HL-60 (cell line): ENCODE results near the gene GSK3A.

Experiments
- DNase-seq, 2 experiments: peaks; one replicate each; pipeline ENCODE4 v3.0.0-alpha.2; 2010 to 2020; ENCODE audit warnings: low read depth in 1 of 2, low spot score in 1 of 2
- H3K27ac ChIP-seq: fragments of 250-450 bp; sonication (Bioruptor Pico); replicated peaks from 2 replicates; pipeline ENCODE4 v1.5.1; 2020; ENCODE audit warnings: mild to moderate bottlenecking, moderate library complexity
- H3K27me3 ChIP-seq: fragments of 250-450 bp; sonication (Bioruptor Pico); 2 replicates; pipeline ENCODE4 v1.5.1; 2021; ENCODE audit warnings: mild to moderate bottlenecking, moderate library complexity; ENCODE audit not compliant: insufficient read depth, poor library complexity, severe bottlenecking
- H3K4me3 ChIP-seq: replicated peaks from 2 replicates; pipeline ENCODE4 v1.5.1; 2011; ENCODE audit warnings: mild to moderate bottlenecking, control low read depth, low read length; ENCODE audit not compliant: insufficient read depth
- CTCF ChIP-seq: IDR thresholded peaks from one replicate; pipeline ENCODE4 v1.5.1; 2011; ENCODE audit warnings: low read length, control low read depth, inconsistent platforms; ENCODE audit not compliant: insufficient read depth
- GABPA ChIP-seq: IDR thresholded peaks from 2 replicates; pipeline ENCODE4 v1.6.1; 2012; ENCODE audit warnings: low read depth
- POLR2AphosphoS5 ChIP-seq: IDR thresholded peaks from 2 replicates; pipeline ENCODE4 v1.6.1; 2012; ENCODE audit warnings: low read depth
- REST ChIP-seq: IDR thresholded peaks from 2 replicates; pipeline ENCODE4 v1.6.1; 2012; ENCODE audit warnings: low read depth; ENCODE audit not compliant: insufficient replicate concordance
- SPI1 ChIP-seq: IDR thresholded peaks from 2 replicates; pipeline ENCODE4 v1.6.1; 2012; ENCODE audit warnings: low read depth, mild to moderate bottlenecking, borderline replicate concordance

GSK3A gene

GRCh38 chr19:42197375-42197817 is 45.0 kb downstream of the GSK3A start:
- DNase-seq = peak; percentile 81 to 88
- Histone ChIP-seq H3K27ac (peak overlapping the region; percentile 98), H3K4me3 (no peak overlapping the region), H3K27me3 (no peaks in the 10 kb centered on the region)
- TF ChIP-seq SPI1 (peak; percentile 77), POLR2AphosphoS5 (peak; percentile 91), GABPA (no peak)

GRCh38 chr19:42196011-42197001 is 46.1 kb downstream of the GSK3A start:
- Histone ChIP-seq H3K4me3 (no peak overlapping the region), H3K27me3 (no peaks in the 10 kb centered on the region), H3K27ac (peak overlapping the region; percentile 98)
- no peak for TF ChIP-seq CTCF
- TF ChIP-seq REST = no peak
- no peak for DNase-seq

- no peak overlapping the region for H3K27ac ChIP-seq
- no peak overlapping the region for H3K4me3 ChIP-seq
- TF ChIP-seq SPI1 = no peak
- no peak for TF ChIP-seq POLR2AphosphoS5
- no peak for TF ChIP-seq GABPA
- no peak for TF ChIP-seq CTCF
- no peak for TF ChIP-seq REST
- no peak for DNase-seq
- no peaks in the 10 kb centered on the region for H3K27me3 ChIP-seq
Observed at GRCh38 chr19:42193706-42194105, 48.7 kb downstream of the GSK3A start.

GRCh38 chr19:42193294-42193693 is 49.1 kb downstream of the GSK3A start:
- TF ChIP-seq GABPA = no peak
- TF ChIP-seq POLR2AphosphoS5 = no peak
- TF ChIP-seq REST = no peak
- no peak for TF ChIP-seq CTCF
- TF ChIP-seq SPI1 = no peak
- no peak overlapping the region for H3K27ac ChIP-seq
- H3K4me3 ChIP-seq = no peak overlapping the region
- no peaks in the 10 kb centered on the region for H3K27me3 ChIP-seq
- DNase-seq = no peak
